GM23338 (cell line): ENCODE results near the gene EXOC4. TPM values are rescaled to one million over a fixed set of nuclear protein-coding genes. Genes with fewer than 3 reads are reported as not detected.

ENCODE experiments used
- ATAC-seq: fragments of 200-7000 bp; cut with Tn5 transposase; 3 replicates; pipeline ENCODE4 v1.9.1; 2020
- DNase-seq: peaks from one replicate; pipeline ENCODE4 v3.0.0-alpha.2; 2015; ENCODE audit warnings: low spot score
- H2AFZ ChIP-seq: fragments of 200-600 bp; sonication (generic); 2 replicates; pipeline ENCODE4 v1.8.0; 2016; ENCODE audit warnings: antibody characterized with exemption, mild to moderate bottlenecking, moderate library complexity
- H3F3A ChIP-seq: fragments of 200-600 bp; sonication (generic); replicated peaks from 2 replicates; pipeline ENCODE4 v1.8.0; 2017; ENCODE audit warnings: antibody characterized with exemption, mixed run types, low read depth
- H3K27ac ChIP-seq: fragments of 200-600 bp; sonication (generic); 2 replicates; pipeline ENCODE4 v1.6.1; 2016; ENCODE audit warnings: low read depth
- H3K27me3 ChIP-seq: fragments of 200-600 bp; sonication (generic); 2 replicates; pipeline ENCODE4 v1.8.0; 2016; ENCODE audit warnings: mild to moderate bottlenecking, mixed run types, moderate library complexity; ENCODE audit not compliant: insufficient read depth
- H3K36me3 ChIP-seq: fragments of 200-600 bp; sonication (generic); 2 replicates; pipeline ENCODE4 v1.8.0; 2016; ENCODE audit warnings: mild to moderate bottlenecking; ENCODE audit not compliant: insufficient read depth
- H3K4me1 ChIP-seq: fragments of 200-600 bp; sonication (generic); 2 replicates; pipeline ENCODE4 v1.8.0; 2016; ENCODE audit warnings: mild to moderate bottlenecking, moderate library complexity; ENCODE audit not compliant: insufficient read depth
- H3K4me2 ChIP-seq: fragments of 200-600 bp; sonication (generic); 2 replicates; pipeline ENCODE4 v1.7.1; 2017; ENCODE audit warnings: mixed run types
- H3K4me3 ChIP-seq: fragments of 200-600 bp; sonication (generic); 2 replicates; pipeline ENCODE4 v1.6.1; 2016; ENCODE audit warnings: mixed run types
- H3K79me2 ChIP-seq: fragments of 200-600 bp; sonication (generic); replicated peaks from 2 replicates; pipeline ENCODE4 v1.8.0; 2017; ENCODE audit warnings: mild to moderate bottlenecking; ENCODE audit not compliant: insufficient read depth
- H3K9me2 ChIP-seq: fragments of 200-600 bp; sonication (generic); 2 replicates; pipeline ENCODE4 v1.8.0; 2017; ENCODE audit not compliant: insufficient read depth
- H4K20me1 ChIP-seq: fragments of 200-600 bp; sonication (generic); replicated peaks from 2 replicates; pipeline ENCODE4 v1.8.0; 2017; ENCODE audit warnings: mild to moderate bottlenecking; ENCODE audit not compliant: insufficient read depth
- H3K27ac Mint-ChIP-seq: 2 replicates; pipeline ENCODE4 v1.8.0; 2020; ENCODE audit warnings: inconsistent platforms, mild to moderate bottlenecking, moderate library complexity, mixed read lengths
- H3K27me3 Mint-ChIP-seq: 3 replicates; pipeline ENCODE4 v1.8.0; 2022; ENCODE audit warnings: low read depth, mild to moderate bottlenecking, moderate library complexity, mixed read lengths, inconsistent platforms; ENCODE audit not compliant: insufficient read depth, poor library complexity
- H3K36me3 Mint-ChIP-seq: 3 replicates; pipeline ENCODE4 v1.8.0; 2021; ENCODE audit warnings: low read depth, mild to moderate bottlenecking, inconsistent platforms, moderate library complexity, mixed read lengths
- H3K4me1 Mint-ChIP-seq: 3 replicates; pipeline ENCODE4 v1.8.0; 2020; ENCODE audit warnings: mild to moderate bottlenecking, inconsistent platforms, mixed read lengths
- H3K4me3 Mint-ChIP-seq: 3 replicates; pipeline ENCODE4 v1.8.0; 2021; ENCODE audit warnings: moderate library complexity, mild to moderate bottlenecking, inconsistent platforms, mixed read lengths
- H3K9me3 Mint-ChIP-seq: 3 replicates; pipeline ENCODE4 v1.8.0; 2020; ENCODE audit warnings: moderate library complexity, mild to moderate bottlenecking, inconsistent platforms, mixed read lengths
- CREB1 ChIP-seq: fragments of 250-450 bp; sonication (Bioruptor Pico); IDR thresholded peaks from 2 replicates; pipeline ENCODE4 v1.5.0; 2020; ENCODE audit warnings: low read depth, mild to moderate bottlenecking, moderate library complexity
- ETS1 ChIP-seq: IDR thresholded peaks from 2 replicates; pipeline ENCODE4 v1.6.1; 2016; ENCODE audit warnings: antibody characterized with exemption
- EZH2 ChIP-seq: fragments of 200-600 bp; sonication (generic); IDR thresholded peaks from one replicate; pipeline ENCODE4 v1.8.0; 2017; ENCODE audit warnings: antibody characterized with exemption, mild to moderate bottlenecking, low read depth; ENCODE audit not compliant: unreplicated experiment
- EZH2phosphoT487 ChIP-seq: fragments of 200-600 bp; sonication (generic); IDR thresholded peaks from one replicate; pipeline ENCODE4 v1.8.1; 2018; ENCODE audit warnings: antibody characterized with exemption; ENCODE audit not compliant: unreplicated experiment
- JUNB ChIP-seq: IDR thresholded peaks from one replicate; pipeline ENCODE4 v1.6.1; 2016; ENCODE audit warnings: antibody characterized with exemption; ENCODE audit not compliant: unreplicated experiment
- NANOG ChIP-seq: IDR thresholded peaks from 2 replicates; pipeline ENCODE4 v1.6.1; 2016; ENCODE audit warnings: antibody characterized with exemption, borderline replicate concordance
- POLR2AphosphoS5 ChIP-seq: IDR thresholded peaks from 2 replicates; pipeline ENCODE4 v1.6.1; 2016; ENCODE audit warnings: antibody characterized with exemption, low read depth
- REST ChIP-seq: IDR thresholded peaks from one replicate; pipeline ENCODE4 v1.6.1; 2018; ENCODE audit warnings: antibody characterized with exemption; ENCODE audit not compliant: unreplicated experiment
- STAT1 ChIP-seq: IDR thresholded peaks from one replicate; pipeline ENCODE4 v1.6.1; 2016; ENCODE audit warnings: antibody characterized with exemption; ENCODE audit not compliant: unreplicated experiment
- ZNF114 ChIP-seq: fragments of 250-450 bp; sonication (Bioruptor Pico); IDR thresholded peaks from 2 replicates; pipeline ENCODE4 v1.5.0; 2020; ENCODE audit warnings: mild to moderate bottlenecking, moderate library complexity
- ZNF331 ChIP-seq: fragments of 250-450 bp; sonication (Bioruptor Pico); IDR thresholded peaks from 2 replicates; pipeline ENCODE4 v1.5.0; 2020; ENCODE audit warnings: low read depth, mild to moderate bottlenecking, moderate library complexity
- ZNF462 ChIP-seq: fragments of 250-450 bp; sonication (Bioruptor Pico); IDR thresholded peaks from 2 replicates; pipeline ENCODE4 v1.5.0; 2020; ENCODE audit warnings: mild to moderate bottlenecking, moderate library complexity
- polyA plus RNA-seq: library from polyadenylated mRNA; unstranded; fragments of >200 nt; fragmentation: Nextera tagmentation; extraction: Ambion mirVana; gene quantifications from 2 replicates; pipeline ENCODE4 v1.2.1, GENCODE V29; 2016
- total RNA-seq: library from RNA; depleted of rRNA; stranded (reverse); fragments of >200 nt; shearing (Covaris generic); gene quantifications from 2 replicates; pipeline ENCODE4 v1.2.3, GENCODE V29; 2014

EXOC4 gene
- total and polyA plus RNA-seq, 2 experiments from 2014 or later: 37.5 to 52.7 TPM

GRCh38 chr7:133669061-133669455 lies 416.2 kb downstream of the EXOC4 start:
- Histone ChIP-seq H3K4me2 (no peak overlapping the region), H4K20me1 (no peaks in the 10 kb centered on the region), H3K4me3 (no peak overlapping the region), H3K79me2 (no peaks in the 10 kb centered on the region), H2AFZ (no peak overlapping the region), H3K27ac (no peak overlapping the region), H3K36me3 (no peaks in the 10 kb centered on the region), H3K9me2 (no peaks in the 10 kb centered on the region; the same call in 1 of the 2 replicates), H3K27me3 (no peaks in the 10 kb centered on the region), H3K4me1 (peaks cover 26% of the 10 kb centered on the region), H3F3A (no peaks in the 10 kb centered on the region)
- H3K27me3 Mint-ChIP-seq: peaks cover 1% of the 10 kb centered on the region
- H3K4me1 Mint-ChIP-seq: peaks cover 33% of the 10 kb centered on the region
- H3K4me3 Mint-ChIP-seq: no peak overlapping the region
- peak overlapping the region; percentile 68 for H3K27ac Mint-ChIP-seq
- DNase-seq (no peak), ATAC-seq (peak; percentile 86)
- H3K9me3 Mint-ChIP-seq: no peaks in the 10 kb centered on the region
- TF ChIP-seq CREB1 (CRISPR knock-in tag): no peak
- TF ChIP-seq STAT1: no peak
- no peak for TF ChIP-seq EZH2
- TF ChIP-seq ETS1: no peak
- TF ChIP-seq JUNB: no peak
- TF ChIP-seq REST: no peak
- no peak for TF ChIP-seq ZNF114 (CRISPR knock-in tag)
- no peak for TF ChIP-seq NANOG
- TF ChIP-seq ZNF331: no peak
- no peak for TF ChIP-seq EZH2phosphoT487
- no peak for TF ChIP-seq POLR2AphosphoS5
- no peaks in the 10 kb centered on the region; the same call in 2 of the 3 replicates for H3K36me3 Mint-ChIP-seq

- Histone ChIP-seq H3K4me1 (peaks cover 22% of the 10 kb centered on the region), H3F3A (no peaks in the 10 kb centered on the region), H3K9me2 (no peaks in the 10 kb centered on the region; the same call in 1 of the 2 replicates), H3K4me3 (no peak overlapping the region), H3K36me3 (no peaks in the 10 kb centered on the region), H4K20me1 (no peaks in the 10 kb centered on the region), H3K4me2 (no peak overlapping the region), H3K27ac (no peak overlapping the region), H3K27me3 (no peaks in the 10 kb centered on the region), H2AFZ (no peak overlapping the region), H3K79me2 (no peaks in the 10 kb centered on the region)
- Mint-ChIP-seq H3K4me3 (no peak overlapping the region), H3K9me3 (no peaks in the 10 kb centered on the region), H3K27ac (no peak overlapping the region), H3K36me3 (no peaks in the 10 kb centered on the region; the same call in 2 of the 3 replicates), H3K4me1 (peaks cover 26% of the 10 kb centered on the region), H3K27me3 (peaks cover 1% of the 10 kb centered on the region)
- ATAC-seq (no peak), DNase-seq (no peak)
- TF ChIP-seq ZNF331: no peak
- no peak for TF ChIP-seq STAT1
- no peak for TF ChIP-seq ZNF462 (CRISPR knock-in tag)
- TF ChIP-seq POLR2AphosphoS5: no peak
- no peak for TF ChIP-seq EZH2phosphoT487
- TF ChIP-seq NANOG: no peak
- no peak for TF ChIP-seq JUNB
- TF ChIP-seq EZH2: no peak
Measured at GRCh38 chr7:133670250-133670649, 417.4 kb downstream of the EXOC4 start.
